Lung (tissue), 12 donors: ENCODE data around the gene LDHD. TPM values are rescaled to one million over a fixed set of nuclear protein-coding genes. Genes with fewer than 3 reads are reported as not detected.

Experiments used
- ATAC-seq: fragments of 200-7000 bp; cut with Tn5 transposase; one replicate; pipeline ENCODE4 v1.9.1; 2020; ENCODE audit warnings: moderate number of reproducible peaks; ENCODE audit not compliant: insufficient read depth, low FRiP score
- DNase-seq, 3 donors: peaks; one replicate each; pipeline ENCODE4 v3.0.0-alpha.2; 2013 to 2017
- H3K27ac ChIP-seq, 2 donors: one replicate each; pipeline ENCODE4 v1.5.1; 2013; ENCODE audit warnings: mild to moderate bottlenecking in 2 of 2, moderate library complexity in 2 of 2, control low read depth in 1 of 2, inconsistent platforms in 1 of 2, low read depth in 1 of 2, low read length in 1 of 2
- H3K27me3 ChIP-seq, 3 donors: one replicate each; pipeline ENCODE4 v1.5.1; 2013; ENCODE audit warnings: low read length in 2 of 3; ENCODE audit not compliant: control insufficient read depth in 3 of 3, insufficient read depth in 3 of 3
- H3K36me3 ChIP-seq, 4 donors: one replicate each; pipeline ENCODE4 v1.5.1; 2013; ENCODE audit warnings: low read length in 4 of 4, mild to moderate bottlenecking in 1 of 4, moderate library complexity in 1 of 4; ENCODE audit not compliant: control insufficient read depth in 4 of 4, insufficient read depth in 4 of 4
- H3K4me1 ChIP-seq, 5 donors: one replicate each; pipeline ENCODE4 v1.5.1; 2013; ENCODE audit warnings: low read length in 5 of 5, mild to moderate bottlenecking in 2 of 5, moderate library complexity in 1 of 5; ENCODE audit not compliant: control insufficient read depth in 5 of 5, insufficient read depth in 5 of 5
- H3K4me3 ChIP-seq: one replicate; pipeline ENCODE4 v1.5.1; 2013; ENCODE audit warnings: mild to moderate bottlenecking, control low read depth, moderate library complexity
- H3K9ac ChIP-seq, 2 donors: one replicate each; pipeline ENCODE4 v1.5.1; 2013; ENCODE audit warnings: low read length in 2 of 2, control low read depth in 1 of 2; ENCODE audit not compliant: insufficient read depth in 1 of 2
- H3K9me3 ChIP-seq, 4 donors: one replicate each; pipeline ENCODE4 v1.5.1; 2013; ENCODE audit warnings: low read length in 3 of 4, mild to moderate bottlenecking in 1 of 4, moderate library complexity in 1 of 4; ENCODE audit not compliant: control insufficient read depth in 4 of 4, insufficient read depth in 3 of 4
- CTCF ChIP-seq: IDR thresholded peaks from 2 replicates; pipeline ENCODE4 v1.5.1; 2012; ENCODE audit warnings: mild to moderate bottlenecking; ENCODE audit errors: control extremely low read depth, extremely low read depth
- WGBS, 2 donors: extraction: QIAGEN DNeasy Blood & Tissue Kit; methylation state at CpG; one replicate each; pipeline ENCODE4 v1.1.7; 2013; 5-methylcytosine and 5-hydroxymethylcytosine counted together
- polyA plus RNA-seq, 2 donors: library from polyadenylated mRNA; stranded (reverse); fragments of 200-250 nt; gene quantifications; one replicate each; pipeline ENCODE4 v1.2.1, GENCODE V29; 2013
- total RNA-seq, 2 donors: library from RNA; depleted of rRNA in 1 of 2; stranded (reverse); fragments of >200 nt in 1 of 2; gene quantifications; one replicate each; pipeline ENCODE4 v1.2.1, GENCODE V29; 2014 to 2021
- donor health status: control.
- donor health status: control.
- donor health status: Bipolar disorder and iron deficiency.
- donor health status: healthy.
- donor health status: DM: yes; HTN: yes; CAD: no.

Gene LDHD
- total and polyA plus RNA-seq, 4 donors: 4.3 to 17.0 (median 8.1) TPM

- TF ChIP-seq CTCF: no peak
- H3K27ac ChIP-seq: no peak overlapping the region
- H3K4me1 ChIP-seq: peaks cover 2 to 18% (median 6%) of the 10 kb centered on the region in 5 donors
- no peaks in the 10 kb centered on the region for H3K27me3 ChIP-seq
- peaks cover 0 to 2% (median 0%) of the 10 kb centered on the region in 4 donors for H3K36me3 ChIP-seq
- ATAC-seq (no peak), DNase-seq (no peak)
- H3K4me3 ChIP-seq: no peak overlapping the region
- H3K9me3 ChIP-seq: peaks cover 0 to 4% (median 0%) of the 10 kb centered on the region in 4 donors
- no peak overlapping the region for H3K9ac ChIP-seq
- WGBS, 2 donors: 94% methylated on average over 8 of the region's 8 CpGs
Observed at GRCh38 chr16:75080205-75081029, 36.2 kb downstream of the LDHD start.

GRCh38 chr16:75079346-75079926 is 37.1 kb downstream of the LDHD start:
- H3K27ac ChIP-seq: no peak overlapping the region
- peaks cover 0 to 4% (median 0%) of the 10 kb centered on the region in 4 donors for H3K9me3 ChIP-seq
- ATAC-seq: no peak
- WGBS, 2 donors: 92 to 97% methylated on average over 7 of the region's 7 CpGs
- H3K9ac ChIP-seq: no peak overlapping the region
- no peaks in the 10 kb centered on the region for H3K36me3 ChIP-seq
- H3K4me3 ChIP-seq: no peak overlapping the region
- peaks cover 4 to 22% (median 5%) of the 10 kb centered on the region in 5 donors for H3K4me1 ChIP-seq
- H3K27me3 ChIP-seq: no peaks in the 10 kb centered on the region
- TF ChIP-seq CTCF: no peak
- DNase-seq: no peak

GRCh38 chr16:75078886-75079285 is 37.7 kb downstream of the LDHD start:
- 95 to 96% methylated on average over 8 of the region's 8 CpGs for WGBS, 2 donors
- TF ChIP-seq CTCF: no peak
- ATAC-seq (no peak), DNase-seq (no peak)
- Histone ChIP-seq H3K27ac (no peak overlapping the region), H3K36me3 (no peaks in the 10 kb centered on the region), H3K27me3 (no peaks in the 10 kb centered on the region), H3K4me3 (no peak overlapping the region), H3K9ac (no peak overlapping the region), H3K4me1 (peaks cover 4 to 24% (median 10%) of the 10 kb centered on the region in 5 donors), H3K9me3 (peaks cover 0 to 4% (median 0%) of the 10 kb centered on the region in 4 donors)
